Activated T-cell treated with anti-CD3 and anti-CD28 coated beads, Interleukin-2, amount 50 U/mL, for 24 hours (primary cell): Measurements from ENCODE around the gene ADAD2.
A peak's percentile ranks its signal among the peaks of the same experiment; 100 is the strongest.

Experiments
- DNase-seq: peaks from one replicate; pipeline ENCODE4 v3.0.0-alpha.2; 2020
- H3K27ac Mint-ChIP-seq: 2 replicates; pipeline ENCODE4 v1.8.0; 2020; ENCODE audit warnings: mild to moderate bottlenecking, mixed read lengths
- H3K27me3 Mint-ChIP-seq: 2 replicates; pipeline ENCODE4 v1.8.0; 2020; ENCODE audit warnings: mixed read lengths
- H3K36me3 Mint-ChIP-seq: 2 replicates; pipeline ENCODE4 v1.8.0; 2020; ENCODE audit warnings: low read depth, mixed read lengths
- H3K4me1 Mint-ChIP-seq: 2 replicates; pipeline ENCODE4 v1.8.0; 2020; ENCODE audit warnings: low read depth, mixed read lengths
- H3K4me3 Mint-ChIP-seq: 2 replicates; pipeline ENCODE4 v1.8.0; 2020; ENCODE audit warnings: mild to moderate bottlenecking, moderate library complexity, mixed read lengths
- H3K9me3 Mint-ChIP-seq: 2 replicates; pipeline ENCODE4 v1.8.0; 2020; ENCODE audit warnings: mixed read lengths

Gene ADAD2

GRCh38 chr16:84190731-84191388 lies at the start of gene ADAD2:
TSS of gene ADAD2 (plus strand) at chr16:84191157. CDS start at chr16:84191231, 74 bp downstream.
- Mint-ChIP-seq H3K4me3 (no peak within 1 kb of the TSS), H3K27me3 (no peaks in the 10 kb centered on the region), H3K9me3 (no peaks in the 10 kb centered on the region), H3K4me1 (peaks cover 22% of the 10 kb centered on the region), H3K27ac (no peak within 1 kb of the TSS), H3K36me3 (peaks cover 10% of the 10 kb centered on the region)
- DNase-seq: no peak

GRCh38 chr16:84143081-84143480 lies 47.9 kb upstream of the ADAD2 start:
- Mint-ChIP-seq H3K4me1 (peaks cover 37% of the 10 kb centered on the region), H3K27ac (no peak overlapping the region), H3K36me3 (peaks cover 5% of the 10 kb centered on the region), H3K4me3 (peak overlapping the region; percentile 96), H3K27me3 (no peaks in the 10 kb centered on the region), H3K9me3 (no peaks in the 10 kb centered on the region)
- DNase-seq: no peak

GRCh38 chr16:84143784-84144199 lies 47.2 kb upstream of the ADAD2 start:
- DNase-seq: no peak
- Mint-ChIP-seq H3K27me3 (no peaks in the 10 kb centered on the region), H3K4me3 (peak overlapping the region; percentile 96), H3K36me3 (peaks cover 5% of the 10 kb centered on the region), H3K27ac (peak overlapping the region; percentile 90), H3K9me3 (no peaks in the 10 kb centered on the region), H3K4me1 (peaks cover 31% of the 10 kb centered on the region)

- Mint-ChIP-seq H3K27me3 (no peaks in the 10 kb centered on the region), H3K9me3 (no peaks in the 10 kb centered on the region), H3K4me3 (peak overlapping the region; percentile 96), H3K27ac (peak overlapping the region; percentile 90), H3K36me3 (peaks cover 5% of the 10 kb centered on the region), H3K4me1 (peaks cover 26% of the 10 kb centered on the region)
- peak; percentile 64 for DNase-seq
These were observed 46.6 kb upstream of the ADAD2 start for GRCh38 chr16:84144209-84144858.

GRCh38 chr16:84144859-84145639 lies 45.9 kb upstream of the ADAD2 start, which contains the start of the genes DNAAF1 and HSDL1:
TSS of gene DNAAF1 (plus strand) at chr16:84145308. CDS start at chr16:84145441, 133 bp downstream.
TSS of gene HSDL1 (minus strand) at chr16:84145177. CDS start at chr16:84131321, 13,856 bp downstream.
- Mint-ChIP-seq H3K27me3 (no peaks in the 10 kb centered on the region), H3K4me3 (peak within 1 kb of the TSS; percentile 96), H3K4me1 (peaks cover 19% of the 10 kb centered on the region), H3K9me3 (no peaks in the 10 kb centered on the region), H3K36me3 (peaks cover 5% of the 10 kb centered on the region), H3K27ac (peak within 1 kb of the TSS; percentile 90)
- DNase-seq: peak; percentile 97

- H3K9me3 Mint-ChIP-seq: no peaks in the 10 kb centered on the region
These were observed 40.0 kb upstream of the ADAD2 start for GRCh38 chr16:84150926-84151325.

GRCh38 chr16:84153660-84154214 lies 37.2 kb upstream of the ADAD2 start:
- Mint-ChIP-seq H3K27ac (no peak overlapping the region), H3K4me1 (peaks cover 7% of the 10 kb centered on the region), H3K36me3 (no peaks in the 10 kb centered on the region), H3K9me3 (no peaks in the 10 kb centered on the region), H3K27me3 (peaks cover 31% of the 10 kb centered on the region), H3K4me3 (no peak overlapping the region)
- DNase-seq: no peak

More at GRCh38 chr16:84150926-84151325, 40.0 kb upstream of the ADAD2 start:
- DNase-seq: no peak
- no peaks in the 10 kb centered on the region for H3K36me3 Mint-ChIP-seq
- H3K4me1 Mint-ChIP-seq: peaks cover 2% of the 10 kb centered on the region
- peaks cover 14% of the 10 kb centered on the region for H3K27me3 Mint-ChIP-seq
- H3K4me3 Mint-ChIP-seq: no peak overlapping the region
- no peak overlapping the region for H3K27ac Mint-ChIP-seq

GRCh38 chr16:84155226-84155625 lies 35.7 kb upstream of the ADAD2 start:
- Mint-ChIP-seq H3K36me3 (no peaks in the 10 kb centered on the region), H3K27ac (no peak overlapping the region), H3K4me3 (no peak overlapping the region), H3K9me3 (no peaks in the 10 kb centered on the region), H3K4me1 (peaks cover 5% of the 10 kb centered on the region), H3K27me3 (peaks cover 44% of the 10 kb centered on the region)
- DNase-seq: no peak

GRCh38 chr16:84155771-84156170 lies 35.2 kb upstream of the ADAD2 start:
- Mint-ChIP-seq H3K36me3 (no peaks in the 10 kb centered on the region), H3K4me1 (peaks cover 5% of the 10 kb centered on the region), H3K4me3 (no peak overlapping the region), H3K9me3 (no peaks in the 10 kb centered on the region), H3K27me3 (peaks cover 44% of the 10 kb centered on the region), H3K27ac (no peak overlapping the region)
- DNase-seq: no peak

- Mint-ChIP-seq H3K4me3 (no peak overlapping the region), H3K27ac (no peak overlapping the region), H3K27me3 (peaks cover 43% of the 10 kb centered on the region), H3K36me3 (no peaks in the 10 kb centered on the region), H3K4me1 (peaks cover 5% of the 10 kb centered on the region), H3K9me3 (no peaks in the 10 kb centered on the region)
- DNase-seq: no peak
These were observed 34.6 kb upstream of the ADAD2 start for GRCh38 chr16:84156342-84156784.

GRCh38 chr16:84159007-84159406 lies 31.9 kb upstream of the ADAD2 start:
- peaks cover 54% of the 10 kb centered on the region for H3K27me3 Mint-ChIP-seq
- no peak overlapping the region for H3K4me3 Mint-ChIP-seq
- no peaks in the 10 kb centered on the region for H3K36me3 Mint-ChIP-seq
- no peaks in the 10 kb centered on the region for H3K9me3 Mint-ChIP-seq
- no peak for DNase-seq
- peaks cover 5% of the 10 kb centered on the region for H3K4me1 Mint-ChIP-seq
- H3K27ac Mint-ChIP-seq: no peak overlapping the region

- Mint-ChIP-seq H3K4me3 (no peak overlapping the region), H3K36me3 (no peaks in the 10 kb centered on the region), H3K9me3 (no peaks in the 10 kb centered on the region), H3K4me1 (peaks cover 5% of the 10 kb centered on the region), H3K27ac (no peak overlapping the region), H3K27me3 (peaks cover 57% of the 10 kb centered on the region)
- DNase-seq: no peak
These were observed 31.2 kb upstream of the ADAD2 start for GRCh38 chr16:84159800-84160199.

GRCh38 chr16:84161037-84161436 lies 29.9 kb upstream of the ADAD2 start:
- DNase-seq: no peak
- peaks cover 56% of the 10 kb centered on the region for H3K27me3 Mint-ChIP-seq
- peaks cover 5% of the 10 kb centered on the region for H3K4me1 Mint-ChIP-seq
- H3K36me3 Mint-ChIP-seq: no peaks in the 10 kb centered on the region
- no peaks in the 10 kb centered on the region for H3K9me3 Mint-ChIP-seq
- no peak overlapping the region for H3K27ac Mint-ChIP-seq
- no peak overlapping the region for H3K4me3 Mint-ChIP-seq

- no peaks in the 10 kb centered on the region for H3K36me3 Mint-ChIP-seq
- H3K27me3 Mint-ChIP-seq: peaks cover 56% of the 10 kb centered on the region
- no peak overlapping the region for H3K27ac Mint-ChIP-seq
- no peak for DNase-seq
- no peaks in the 10 kb centered on the region for H3K9me3 Mint-ChIP-seq
- H3K4me3 Mint-ChIP-seq: no peak overlapping the region
- peaks cover 3% of the 10 kb centered on the region for H3K4me1 Mint-ChIP-seq
These were observed 29.2 kb upstream of the ADAD2 start for GRCh38 chr16:84161801-84162200.
